A172 (cell line): ENCODE results near the gene ENOX1. TPM values are rescaled to one million over a fixed set of nuclear protein-coding genes. Genes with fewer than 3 reads are reported as not detected.
A peak's percentile ranks its signal among the peaks of the same experiment; 100 is the strongest.
"Not testable (repeated sequence)": the region's sequence is repeated elsewhere in the genome, so short reads cannot be mapped to it uniquely, and the experiment has no call there.

ENCODE experiments used
- DNase-seq: peaks from one replicate; pipeline ENCODE4 v3.0.0-alpha.2; 2015; ENCODE audit warnings: low spot score
- total RNA-seq: library from RNA; depleted of rRNA; stranded (reverse); fragments of >200 nt; shearing (Covaris generic); gene quantifications from 2 replicates; pipeline ENCODE4 v1.2.3, GENCODE V29; 2014

Gene ENOX1
- total RNA-seq, 1 experiment from 2014 or later: not detected

- DNase-seq: no peak
Observed at GRCh38 chr13:43431841-43432240, 354.9 kb downstream of the ENOX1 start.

DNA sequence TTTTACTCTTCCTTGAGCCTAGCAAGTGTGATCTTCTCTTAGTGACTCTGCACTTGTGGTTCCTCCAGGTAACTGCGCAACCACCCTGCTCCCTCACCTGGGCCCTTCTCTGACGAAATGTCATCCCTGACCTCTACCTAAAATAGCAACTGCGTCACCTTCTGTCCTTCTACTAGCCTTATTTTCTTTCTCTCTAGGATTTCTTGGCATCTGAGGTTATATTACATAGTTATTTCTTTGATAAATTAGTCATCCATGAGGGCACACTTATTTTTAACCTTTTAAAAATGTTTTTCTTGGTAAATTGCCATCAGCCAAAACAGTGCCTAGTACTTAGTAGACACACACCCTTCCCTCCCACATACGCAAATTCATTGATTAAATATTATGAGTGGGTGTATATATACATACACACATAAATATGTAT lies 355.5 kb downstream of the ENOX1 start:
- DNase-seq: no peak

- no peak for DNase-seq
Observed at GRCh38 chr13:43428545-43429296, 358.1 kb downstream of the ENOX1 start.

DNA sequence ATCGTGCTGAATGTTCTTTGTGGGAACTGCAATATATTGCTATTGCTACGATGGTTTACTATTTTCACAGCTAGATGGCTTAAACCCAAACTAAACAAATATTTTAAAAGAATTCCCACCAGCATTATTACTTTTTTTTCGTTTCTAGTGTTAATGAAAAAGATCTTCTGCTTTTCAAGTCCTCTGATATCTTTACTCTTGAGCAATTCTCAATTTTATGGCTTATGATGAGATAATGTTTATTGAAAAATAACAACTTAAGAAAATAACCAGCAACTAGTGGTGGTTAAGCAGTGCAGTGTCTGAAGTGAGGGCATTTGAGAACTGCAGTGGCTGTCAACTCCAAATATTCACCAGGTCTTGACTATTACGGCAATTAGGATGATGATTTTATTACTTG lies 360.4 kb downstream of the ENOX1 start:
- no peak for DNase-seq

- DNase-seq: no peak
Observed at GRCh38 chr13:43425234-43425633, 361.5 kb downstream of the ENOX1 start.

DNA sequence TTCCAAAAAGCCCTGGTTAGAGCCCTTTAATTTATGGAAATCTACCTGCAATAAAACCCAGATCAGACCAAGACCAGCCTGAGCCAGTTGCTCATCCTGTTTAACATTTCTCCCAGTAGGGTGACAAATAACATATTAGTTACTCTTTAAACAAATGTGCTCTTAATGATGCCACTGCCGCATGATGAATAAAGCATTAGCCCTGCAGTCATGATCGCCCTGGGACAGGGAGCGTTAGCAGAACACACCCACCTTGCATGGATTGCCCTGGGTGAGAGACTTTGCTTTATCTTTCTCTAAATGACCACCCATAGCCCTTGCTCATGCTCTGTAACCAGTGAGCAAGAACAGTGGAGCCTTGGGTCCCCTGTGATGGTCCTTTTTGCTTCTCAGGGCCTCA lies 362.4 kb downstream of the ENOX1 start:
- no peak for DNase-seq

DNA sequence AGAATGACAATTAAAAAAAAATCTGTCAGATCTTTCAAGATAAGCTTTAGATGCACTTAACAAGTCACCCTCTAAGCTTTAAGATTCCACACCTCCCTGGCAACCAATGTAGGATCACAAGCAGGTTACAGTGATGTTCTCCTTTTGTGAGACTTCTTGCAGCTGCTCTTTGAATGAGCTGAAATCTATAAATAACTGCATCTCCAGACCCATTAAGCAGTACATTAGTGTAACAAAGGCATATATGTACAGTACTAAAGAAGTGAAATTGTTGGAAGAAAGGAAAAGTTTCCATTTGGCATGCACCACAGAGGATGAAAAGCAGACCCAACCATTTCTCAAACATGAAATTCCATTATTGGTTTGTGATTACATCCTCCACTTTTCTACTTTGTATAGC lies 364.7 kb downstream of the ENOX1 start:
- DNase-seq: no peak

GRCh38 chr13:43416842-43417241 lies 369.9 kb downstream of the ENOX1 start:
- DNase-seq: not testable (repeated sequence)

GRCh38 chr13:43416408-43416807 lies 370.4 kb downstream of the ENOX1 start:
- not testable (repeated sequence) for DNase-seq

DNA sequence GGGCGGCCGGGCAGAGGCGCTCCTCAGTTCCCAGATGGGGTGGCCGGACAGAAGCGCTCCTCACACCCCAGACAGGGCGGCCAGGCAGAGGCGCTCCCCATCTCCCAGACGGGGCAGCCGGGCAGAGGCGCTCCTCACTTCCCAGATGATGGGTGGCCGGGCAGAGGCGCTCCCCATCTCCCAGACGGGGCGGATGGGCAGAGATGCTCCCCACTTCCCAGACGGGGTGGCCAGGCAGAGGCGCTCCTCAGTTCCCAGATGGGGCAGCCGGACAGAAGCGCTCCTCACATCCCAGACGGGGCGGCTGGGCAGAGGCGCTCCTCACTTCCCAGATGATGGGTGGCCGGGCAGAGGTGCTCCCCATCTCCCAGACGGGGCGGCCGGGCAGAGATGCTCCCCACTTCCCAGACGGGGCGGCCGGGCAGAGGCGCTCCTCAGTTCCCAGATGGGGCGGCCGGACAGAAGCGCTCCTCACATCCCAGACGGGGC lies 370.8 kb downstream of the ENOX1 start:
- DNase-seq: not testable (repeated sequence)

- DNase-seq: no peak
Observed at GRCh38 chr13:43414111-43414510, 372.7 kb downstream of the ENOX1 start.

DNA sequence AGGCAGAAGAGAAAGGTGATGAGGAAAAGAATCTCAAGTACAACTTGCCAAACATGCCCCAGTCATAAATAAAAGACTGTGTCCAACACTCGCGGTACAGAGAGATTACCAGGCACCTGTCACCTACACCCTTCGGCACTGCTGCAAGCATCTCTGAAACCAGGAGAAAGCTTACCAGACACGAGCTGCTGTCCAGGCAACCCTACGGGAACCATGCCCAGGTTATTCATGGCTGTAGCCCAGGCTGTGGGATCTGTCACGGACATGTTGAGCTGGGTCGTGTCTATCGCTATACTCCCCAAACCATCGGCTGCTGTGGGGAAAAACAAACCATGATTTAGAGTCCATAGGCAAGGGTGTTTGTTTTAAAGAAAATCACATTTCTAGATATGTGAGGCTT lies 375.0 kb downstream of the ENOX1 start:
- DNase-seq: no peak

DNA sequence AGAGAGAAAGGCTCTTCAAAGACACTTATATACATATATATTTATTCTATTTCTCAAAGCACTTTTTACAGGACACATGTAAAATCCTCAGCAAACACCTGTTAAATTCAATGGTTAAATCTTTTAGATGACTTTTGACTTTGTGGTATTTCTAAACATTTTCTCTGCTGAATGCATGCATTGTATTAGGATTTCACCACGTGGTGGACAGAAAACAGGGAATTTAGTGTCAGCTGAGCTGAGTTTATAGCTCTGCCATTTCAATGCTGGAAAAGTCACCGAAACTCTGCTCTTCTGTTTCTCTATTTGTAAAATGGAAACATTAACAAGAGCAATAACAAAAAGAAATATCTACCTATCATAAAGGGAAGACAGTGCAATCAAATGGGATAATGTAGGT lies 375.6 kb downstream of the ENOX1 start:
- no peak for DNase-seq

GRCh38 chr13:43408274-43408673 lies 378.5 kb downstream of the ENOX1 start:
- DNase-seq: no peak

GRCh38 chr13:43407023-43407581 lies 379.7 kb downstream of the ENOX1 start:
- DNase-seq: no peak

DNA sequence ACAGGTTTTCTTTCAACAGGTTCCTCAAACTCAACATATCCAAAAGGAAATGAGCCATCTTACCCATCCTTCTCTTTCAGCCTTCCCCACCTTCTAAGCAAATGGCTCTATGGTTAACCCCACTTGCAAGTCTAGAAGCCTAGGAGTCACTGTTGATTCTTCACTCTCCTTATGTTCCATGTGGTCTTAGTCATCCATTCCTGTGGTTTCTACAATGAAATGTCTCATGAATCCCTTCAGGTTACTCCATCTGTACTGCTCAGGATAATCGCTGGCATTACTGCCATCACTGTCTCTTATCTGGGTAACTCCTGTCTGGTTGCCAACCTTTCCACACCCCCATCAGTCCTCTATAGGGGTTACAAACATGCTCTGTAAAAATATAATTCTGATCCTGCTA lies 381.3 kb downstream of the ENOX1 start:
- DNase-seq: peak; percentile 64

DNA sequence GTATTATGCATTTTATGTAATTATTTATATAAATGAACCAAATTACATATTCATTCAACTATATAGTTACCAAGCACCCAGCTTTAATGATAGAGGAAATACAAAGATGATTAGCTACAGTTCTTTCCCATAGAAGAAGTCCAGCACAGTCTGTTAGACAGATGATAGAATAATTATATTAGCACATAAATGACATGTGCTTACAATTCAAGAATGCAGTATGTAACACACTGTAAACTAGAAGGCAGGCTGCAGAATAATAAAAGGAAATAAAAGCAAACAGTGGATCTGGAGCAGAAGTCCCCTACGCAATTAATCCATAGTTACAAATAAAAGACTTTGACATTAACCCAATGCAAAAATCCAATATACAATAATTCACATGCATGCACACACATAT lies 384.4 kb downstream of the ENOX1 start:
- DNase-seq: no peak

DNA sequence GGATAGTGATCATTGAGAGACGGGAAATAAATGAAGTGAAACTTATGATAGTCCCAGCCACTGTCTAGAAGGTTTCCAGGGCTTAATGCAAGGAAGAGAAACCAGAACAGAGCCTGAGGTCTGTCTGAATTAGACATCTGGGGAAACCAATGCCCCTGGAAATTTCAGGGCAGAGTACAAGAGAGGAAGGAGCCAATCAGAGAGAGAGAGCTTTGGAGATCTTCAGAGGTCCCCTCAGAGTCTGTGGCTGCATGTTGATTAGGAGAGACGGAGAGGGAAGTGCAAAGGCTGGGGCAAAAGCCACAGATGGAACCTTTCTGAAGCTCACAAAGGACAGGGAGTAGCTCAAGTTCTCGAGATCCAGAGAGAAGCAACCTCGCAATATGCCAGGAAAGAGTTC lies 385.4 kb downstream of the ENOX1 start:
- no peak for DNase-seq

DNA sequence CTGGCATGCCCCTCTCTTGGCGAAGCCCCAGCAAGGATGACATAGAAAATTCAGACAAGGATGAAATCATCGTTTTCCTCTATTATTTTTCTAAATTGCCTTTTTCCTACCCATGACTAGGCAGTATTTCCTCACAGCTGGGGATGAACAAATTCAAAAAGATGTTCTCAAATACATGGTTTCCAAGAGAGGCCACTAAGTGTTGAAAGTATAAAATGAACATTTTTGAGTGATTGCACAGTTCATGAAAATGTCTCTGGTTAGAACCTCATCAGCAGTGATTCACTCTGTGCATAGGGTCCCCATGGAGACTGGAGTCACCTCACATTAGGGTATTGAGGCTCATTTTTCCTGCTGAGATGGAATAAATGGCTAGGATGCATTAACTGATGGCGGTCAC lies 389.7 kb downstream of the ENOX1 start:
- DNase-seq: no peak

DNA sequence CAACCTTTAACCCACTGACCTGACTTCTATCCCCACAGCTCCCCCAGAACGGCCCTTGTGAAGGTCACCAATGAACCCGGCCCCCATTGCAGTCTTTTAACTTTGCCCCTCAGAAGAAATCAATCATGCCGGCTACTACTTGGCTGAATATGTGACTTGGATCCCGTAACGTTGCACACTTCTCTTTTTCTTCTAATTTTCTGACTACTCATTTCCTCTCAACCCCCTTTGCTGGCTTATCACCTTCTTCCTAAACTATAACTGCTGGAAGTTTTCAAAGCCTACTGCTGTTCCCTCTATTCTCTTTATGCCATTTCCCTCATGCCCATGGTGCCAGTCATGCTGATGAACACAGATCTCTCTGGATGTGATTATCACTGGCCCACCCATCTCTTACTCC lies 395.7 kb downstream of the ENOX1 start:
- no peak for DNase-seq

GRCh38 chr13:43390619-43391018 lies 396.2 kb downstream of the ENOX1 start:
- DNase-seq: no peak

GRCh38 chr13:43389983-43390382 lies 396.8 kb downstream of the ENOX1 start:
- DNase-seq: no peak

DNA sequence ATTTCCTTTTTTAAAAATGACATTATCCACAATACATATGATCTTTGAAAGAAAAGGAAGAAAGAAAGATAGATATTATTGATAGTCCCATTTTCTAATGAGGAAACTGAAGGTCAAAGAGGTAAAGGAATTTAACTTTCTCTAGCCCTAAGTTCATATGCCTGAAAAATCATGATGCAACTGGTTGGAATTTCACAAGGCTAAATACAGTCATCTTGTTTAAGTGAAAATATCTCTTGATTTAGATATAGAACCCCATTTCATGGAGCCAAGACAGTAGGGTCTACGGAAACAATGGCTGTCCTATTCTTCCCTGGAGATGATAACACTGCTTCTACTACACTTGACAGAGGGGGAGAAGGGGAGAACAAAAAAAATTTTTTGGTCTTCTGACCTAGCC lies 397.2 kb downstream of the ENOX1 start:
- no peak for DNase-seq
